T47D (cell line): ENCODE measurements around the gene GBGT1.
"Not testable (repeated sequence)": the region's sequence is repeated elsewhere in the genome, so short reads cannot be mapped to it uniquely, and the experiment has no call there.

Experiments
- DNase-seq, 2 experiments: peaks; one replicate each; pipeline versions ENCODE4 v3.0.0 to v3.0.0-alpha.2; 2011 to 2012; ENCODE audit warnings: low read depth in 1 of 2, low spot score in 1 of 2
- JUND ChIP-seq: IDR thresholded peaks from 2 replicates; pipeline ENCODE4 v1.6.1; 2012; ENCODE audit warnings: low read depth
- in situ Hi-C: cut with HindIII; loops from 2 replicates; pipeline ENCODE4 v1.10.0; 2016; ENCODE audit warnings: low sequenced_read_pairs, low pct_unique_long_range_greater_than_20kb

The GBGT1 gene

DNA sequence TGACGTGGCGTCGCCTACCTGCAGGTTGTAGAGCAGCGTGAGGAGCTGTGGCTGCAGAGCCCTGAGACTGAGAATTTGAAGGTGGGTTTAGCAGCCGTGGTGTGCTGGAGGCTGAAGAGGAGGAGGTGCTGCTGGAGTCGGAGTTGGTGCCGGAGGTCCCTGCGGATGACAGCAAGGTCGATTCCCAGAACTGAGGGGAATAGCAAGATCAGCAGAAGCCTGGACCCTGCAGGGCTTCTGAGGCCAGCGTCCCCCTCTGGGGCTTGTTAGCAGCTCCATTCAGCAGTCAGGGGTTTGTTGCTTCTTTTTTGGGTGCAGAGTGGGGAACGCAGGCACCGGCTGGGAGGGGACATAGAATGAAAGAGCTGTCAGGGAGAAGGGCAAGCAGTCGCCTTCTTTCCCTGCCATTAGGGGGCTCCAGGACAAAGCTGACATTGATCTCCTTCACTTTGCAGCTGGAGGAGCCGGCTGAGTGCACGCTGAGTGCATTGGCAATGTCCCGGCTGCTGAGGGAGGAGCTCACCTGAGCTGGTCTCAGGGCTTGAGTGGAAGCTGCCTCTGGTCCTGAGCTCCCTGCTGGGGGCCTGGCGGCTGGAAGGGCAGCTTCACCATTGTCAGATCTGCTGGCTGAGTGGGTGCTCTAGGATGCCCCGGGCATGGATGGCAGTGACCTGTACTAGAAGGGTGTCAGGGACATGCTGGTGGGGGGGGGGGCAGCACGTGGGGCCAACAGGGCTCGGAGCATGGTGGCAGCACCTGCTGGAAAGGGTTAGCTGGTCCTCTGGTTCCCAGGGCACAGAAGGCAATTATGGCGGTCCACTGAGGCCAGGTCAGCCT is 24.5 kb upstream of the GBGT1 start:
- no peak for TF ChIP-seq JUND
- DNase-seq, result peak; percentile 55 to 67
- in situ Hi-C loops, result no loop called here

DNA sequence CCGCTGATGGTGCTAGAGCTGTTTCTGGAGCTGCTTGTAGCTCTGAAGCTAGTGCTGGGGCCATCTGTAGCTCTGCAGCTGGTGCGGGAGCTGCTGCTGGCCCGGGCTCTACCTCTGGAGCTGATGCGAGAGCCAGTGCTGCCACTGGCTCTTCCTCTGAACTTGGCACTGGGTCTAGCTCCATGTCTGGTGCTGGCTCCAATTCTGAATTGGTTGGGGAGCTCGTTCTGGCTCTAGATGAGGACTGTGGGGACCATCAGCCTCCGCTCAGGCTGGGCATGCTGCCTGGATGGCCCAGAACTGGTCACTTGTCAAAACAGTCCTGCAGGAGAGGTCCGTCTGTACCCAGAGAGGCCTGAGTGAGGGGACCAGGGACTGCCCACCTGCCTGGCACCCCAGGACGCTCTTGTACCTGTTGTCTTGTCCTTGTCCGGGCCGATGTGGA is 23.9 kb upstream of the GBGT1 start:
- DNase-seq, result no peak
- in situ Hi-C loops, result no loop called here
- TF ChIP-seq JUND, result no peak

DNA sequence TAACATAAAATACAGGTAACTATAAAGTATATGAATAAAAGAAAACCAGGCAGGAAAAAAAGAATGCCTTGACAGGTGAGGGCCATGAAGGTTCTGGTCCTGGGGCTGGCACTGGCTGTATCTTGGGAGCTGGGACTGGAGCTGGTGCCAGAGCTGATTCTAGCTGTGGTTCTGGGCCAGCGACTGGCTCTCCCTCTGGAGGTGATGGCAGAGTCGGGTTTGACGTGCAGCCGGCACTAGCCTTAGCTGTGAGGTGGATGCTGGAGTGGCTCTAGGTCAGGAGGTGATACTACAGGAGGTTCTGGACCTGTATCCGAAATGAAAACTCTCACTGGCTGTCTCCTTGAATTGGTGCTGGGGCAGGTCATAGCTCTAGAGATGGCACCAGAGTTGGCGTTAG is 23.0 kb upstream of the GBGT1 start:
- DNase-seq, result no peak
- in situ Hi-C loops, result no loop called here
- no peak for TF ChIP-seq JUND

DNA sequence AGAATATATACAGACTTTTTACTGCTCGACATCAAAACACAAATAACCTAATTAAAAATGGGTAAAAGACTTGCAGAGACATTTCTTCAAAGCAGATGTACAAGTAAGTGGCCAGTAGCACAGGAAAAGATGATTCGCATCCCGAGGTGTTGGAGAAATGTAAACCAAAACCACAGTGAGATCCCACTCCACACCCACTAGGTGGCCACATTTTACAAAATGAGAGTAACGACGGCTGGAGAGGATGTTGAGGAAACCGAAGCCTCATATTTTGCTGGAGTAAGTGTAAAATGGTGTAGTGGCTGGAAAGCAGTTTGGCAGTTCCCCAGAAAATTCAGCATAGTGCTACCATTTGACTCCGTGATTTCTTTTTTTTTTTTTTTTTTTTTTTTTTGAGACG is 21.3 kb upstream of the GBGT1 start:
- peak; percentile 76 to 90 for DNase-seq
- in situ Hi-C loops, result no loop called here
- no peak for TF ChIP-seq JUND

DNA sequence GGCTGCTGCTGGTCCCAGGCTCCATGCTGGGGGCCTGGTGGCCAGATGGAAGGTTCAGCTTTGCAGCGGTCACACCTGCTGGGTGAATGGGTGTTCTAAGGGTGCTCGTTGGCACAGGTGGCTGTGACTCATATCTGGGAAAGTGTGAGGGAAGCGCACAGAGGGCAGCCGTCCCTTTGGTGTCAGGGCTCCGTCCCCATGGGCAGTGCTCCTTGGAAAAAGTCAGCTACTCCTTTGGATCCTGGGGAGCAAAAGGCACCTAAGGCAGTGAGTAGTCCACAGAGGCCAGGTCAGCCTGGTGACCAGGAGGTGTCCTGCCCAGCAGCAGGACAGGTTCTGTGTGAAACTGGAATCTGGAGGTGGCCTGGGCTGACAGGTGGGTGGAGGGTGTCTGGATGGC is 18.4 kb upstream of the GBGT1 start:
- in situ Hi-C loops, result no loop called here
- DNase-seq, result no peak
- no peak for TF ChIP-seq JUND

DNA sequence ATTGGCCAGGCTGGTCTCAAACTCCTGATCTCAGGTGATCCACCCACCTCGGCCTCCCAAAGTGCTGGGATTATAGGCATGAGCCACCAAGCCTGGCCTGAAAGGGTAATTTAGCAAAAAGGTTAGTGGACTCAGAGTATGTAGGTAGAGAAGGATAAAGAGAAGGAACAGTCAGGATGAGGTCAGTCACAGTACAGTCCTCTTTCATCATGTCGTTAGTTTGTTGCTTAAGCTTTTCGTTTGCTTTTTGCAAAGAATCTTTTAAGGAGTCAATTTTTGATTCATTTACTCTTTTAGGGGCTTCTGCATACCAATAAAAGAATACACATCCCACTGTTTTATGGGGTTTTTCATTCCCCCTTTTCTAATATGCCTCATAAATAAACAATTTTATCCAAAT is 17.8 kb upstream of the GBGT1 start:
- no peak for DNase-seq
- no peak for TF ChIP-seq JUND
- in situ Hi-C loops, result no loop called here

DNA sequence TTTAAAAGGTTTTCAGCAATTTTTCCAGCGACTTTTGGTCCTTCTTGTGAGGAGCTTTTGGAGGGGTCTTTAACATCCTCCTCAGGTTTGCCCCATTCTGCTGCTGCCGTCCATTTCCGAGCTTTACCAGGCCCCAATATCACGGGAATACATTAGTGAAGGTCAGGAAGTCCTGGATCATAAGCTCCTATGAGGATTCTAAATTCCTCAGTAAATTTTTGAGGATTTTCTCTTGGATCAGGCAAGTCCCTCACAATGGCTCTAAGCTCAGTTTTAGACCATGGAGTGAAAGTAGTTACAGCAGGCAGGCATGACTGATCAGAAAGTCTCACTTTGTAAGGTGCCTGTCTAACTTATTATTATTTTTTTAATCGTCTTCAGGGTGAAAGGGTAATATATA is 17.2 kb upstream of the GBGT1 start:
- DNase-seq, result no peak
- in situ Hi-C loops, result no loop called here
- no peak for TF ChIP-seq JUND

DNA sequence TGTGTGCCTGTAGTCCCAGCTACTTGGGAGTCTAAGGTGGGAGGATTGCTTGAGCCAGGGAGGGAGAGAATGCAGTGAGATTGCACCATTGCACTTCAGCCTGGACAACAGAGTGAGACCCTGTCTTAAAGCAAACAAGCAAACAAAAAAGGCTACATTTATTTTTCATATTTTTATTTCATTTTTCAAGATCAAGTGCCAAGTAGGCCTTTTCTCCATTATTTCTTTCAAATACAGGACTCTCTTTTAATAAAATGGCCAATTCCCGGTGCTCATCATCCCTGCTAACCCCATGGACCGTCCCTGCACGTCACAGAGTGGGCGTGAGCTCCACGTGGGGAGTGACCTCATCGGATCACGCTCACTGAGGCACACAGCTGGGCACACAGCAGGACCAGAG is 9.3 kb upstream of the GBGT1 start:
- DNase-seq, result no peak
- no peak for TF ChIP-seq JUND
- in situ Hi-C loops, result no loop called here

DNA sequence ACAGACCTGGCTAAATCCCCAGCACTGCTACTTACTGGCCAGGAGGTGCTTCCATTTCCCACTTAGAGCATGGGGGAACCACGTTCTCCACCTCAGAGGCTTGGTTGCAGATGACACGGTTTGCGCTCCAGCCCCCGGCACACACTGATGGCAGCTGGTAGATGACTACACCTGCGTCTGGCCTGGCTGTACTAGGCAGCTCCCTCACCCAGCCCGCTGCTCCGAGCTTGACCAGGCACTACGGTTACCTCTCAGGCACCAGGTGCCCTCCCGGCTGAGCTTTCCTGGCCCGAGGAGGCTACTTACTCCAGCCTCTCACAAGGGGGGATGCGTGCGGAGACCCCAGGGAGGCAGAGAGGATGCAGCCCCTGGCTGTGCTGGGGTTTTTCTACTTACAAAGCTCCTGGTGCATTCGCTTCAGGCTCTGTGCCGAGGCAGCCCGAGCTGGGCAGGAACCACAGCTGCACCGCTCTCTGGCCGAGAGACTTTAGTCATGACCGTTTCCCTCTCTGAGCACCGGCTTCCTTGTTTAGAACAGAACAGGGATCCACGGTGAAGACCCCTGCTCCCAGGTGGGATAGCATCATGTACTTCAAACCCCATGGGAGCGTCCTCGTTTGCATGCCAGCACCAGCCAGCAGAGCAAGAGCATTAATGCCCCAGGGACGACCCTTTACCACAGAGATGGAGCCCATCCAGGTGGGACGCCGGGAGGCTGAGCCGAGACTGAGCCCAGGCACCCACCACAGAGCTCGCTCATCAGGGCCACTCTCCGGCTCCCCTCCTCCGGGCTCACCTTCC is 7.6 kb upstream of the GBGT1 start:
- in situ Hi-C loops, result no loop called here
- no peak for DNase-seq
- no peak for TF ChIP-seq JUND

DNA sequence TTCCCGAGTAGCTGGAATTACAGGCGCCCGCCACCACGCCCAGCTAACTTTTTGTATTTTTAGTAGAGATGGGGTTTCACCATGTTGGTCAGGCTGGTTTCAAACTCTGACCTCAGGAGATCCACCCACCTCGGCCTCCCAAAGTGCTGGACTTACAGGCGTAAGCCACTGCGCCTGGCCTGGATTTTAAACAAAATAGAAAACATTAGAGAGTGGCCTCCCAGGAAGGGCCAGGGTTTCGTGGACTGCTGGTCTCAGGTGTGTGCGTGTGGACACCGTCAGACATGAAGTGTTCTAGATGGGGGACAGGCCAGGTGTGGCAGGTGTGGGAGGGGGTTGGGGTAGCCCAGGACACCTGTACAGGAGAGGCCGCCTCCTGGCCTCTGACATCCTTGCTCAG is 7.0 kb upstream of the GBGT1 start:
- no peak for DNase-seq
- no peak for TF ChIP-seq JUND
- in situ Hi-C loops, result no loop called here

DNA sequence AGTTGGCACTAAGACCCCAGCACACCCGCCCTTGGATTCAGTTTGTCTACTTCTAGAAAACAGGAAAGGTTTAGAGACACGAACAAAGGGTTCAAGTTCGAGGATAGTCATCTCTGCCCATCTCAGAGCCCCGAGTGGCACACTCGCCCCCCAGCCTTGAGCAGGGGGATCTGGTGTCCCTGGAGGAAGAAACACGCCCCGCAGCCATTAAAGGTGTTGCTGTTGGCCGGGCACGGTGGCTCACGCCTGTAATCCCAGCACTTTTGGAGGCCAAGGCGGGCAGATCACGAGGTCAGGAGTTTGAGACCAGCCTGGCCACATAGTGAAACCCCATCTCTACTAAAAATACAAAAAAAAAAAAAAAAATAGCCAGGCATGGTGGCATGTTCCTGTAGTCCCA is 6.0 kb upstream of the GBGT1 start:
- in situ Hi-C loops, DNase-seq: not testable (repeated sequence)

DNA sequence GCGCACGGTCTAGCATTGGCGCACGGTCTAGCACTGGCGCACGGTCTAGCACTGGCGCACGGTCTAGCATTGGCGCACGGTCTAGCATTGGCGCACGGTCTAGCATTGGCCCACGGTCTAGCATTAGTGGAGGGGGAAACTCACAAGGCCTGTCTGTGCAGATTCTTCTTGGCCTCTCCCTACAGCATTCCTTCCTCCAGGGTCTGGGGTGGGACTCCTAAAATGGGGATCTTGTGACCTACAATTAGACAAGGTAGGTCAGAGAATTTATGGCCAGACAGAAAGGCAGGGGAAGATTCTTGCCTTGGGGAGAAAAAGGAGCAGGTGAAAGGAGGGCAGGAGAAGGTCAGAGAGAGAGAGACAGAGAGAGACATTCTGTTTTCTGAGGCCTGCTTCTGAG is 5.4 kb upstream of the GBGT1 start:
- no peak for TF ChIP-seq JUND
- DNase-seq, result no peak
- in situ Hi-C loops, result no loop called here

DNA sequence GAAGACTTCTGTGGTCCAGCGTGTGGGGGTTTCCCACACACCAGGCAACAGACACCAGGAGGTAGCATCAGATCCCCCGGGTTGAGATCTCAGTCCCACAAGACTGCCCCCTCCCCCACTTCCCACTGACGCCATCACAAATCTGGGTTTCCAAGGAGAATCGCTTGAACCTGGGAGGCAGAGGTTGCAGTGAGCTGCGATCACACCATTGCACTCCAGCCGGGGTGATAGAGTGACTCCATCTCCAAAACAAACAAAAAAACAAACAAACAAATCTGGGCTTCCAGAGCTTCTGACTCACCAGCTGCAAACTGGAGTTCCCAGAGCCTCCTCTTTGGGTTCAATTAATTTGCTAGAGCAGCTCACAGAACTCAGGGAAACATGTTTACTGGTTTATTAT is 4.7 kb upstream of the GBGT1 start:
- in situ Hi-C loops, result no loop called here
- no peak for DNase-seq
- TF ChIP-seq JUND, result no peak

DNA sequence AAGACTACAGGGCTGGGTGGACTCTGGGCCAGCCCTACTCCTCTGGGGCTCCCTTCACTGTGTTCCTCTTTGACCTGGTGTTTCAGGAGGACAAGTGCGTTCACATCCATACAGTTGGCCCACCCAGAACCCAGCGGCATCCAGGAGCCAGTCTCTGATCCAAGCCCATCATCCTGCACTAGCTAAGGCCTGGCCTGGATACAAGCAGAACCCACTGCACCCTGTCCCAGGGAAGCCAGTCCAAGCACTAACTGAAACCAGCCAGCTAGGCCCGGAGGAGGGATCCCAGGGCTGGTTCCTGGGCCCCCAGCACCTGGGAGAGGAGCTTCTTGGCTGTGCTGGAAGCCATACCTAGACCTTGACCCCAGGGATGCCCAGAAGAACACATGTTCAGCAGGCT is 4.1 kb upstream of the GBGT1 start:
- no peak for TF ChIP-seq JUND
- in situ Hi-C loops, result no loop called here
- DNase-seq, result no peak
